G401.6 (cell line): ENCODE measurements around the gene CLEC12A.
"Not testable (repeated sequence)": the region's sequence is repeated elsewhere in the genome, so short reads cannot be mapped to it uniquely, and the experiment has no call there.

Source experiments
- FAIRE-seq: peaks from 2 replicates; lab custom pipeline; 2012; peaks lifted over from hg19 to GRCh38; lab: Jason Lieb, UNC

Gene CLEC12A

GRCh38 chr12:9971181-9971580 is at the start of gene CLEC12A:
CLEC12A (plus strand) TSS chr12:9971409; CDS start chr12:9971597, 188 bp downstream.
- FAIRE-seq = no peak

- no peak for FAIRE-seq
Observed at GRCh38 chr12:9922429-9922828, 48.8 kb upstream of the CLEC12A start.

- FAIRE-seq = no peak
Observed at GRCh38 chr12:9925705-9926393, 45.4 kb upstream of the CLEC12A start.

GRCh38 chr12:9926876-9927275 is 44.3 kb upstream of the CLEC12A start:
- no peak for FAIRE-seq

GRCh38 chr12:9928607-9929006 is 42.6 kb upstream of the CLEC12A start:
- no peak for FAIRE-seq

- FAIRE-seq = no peak
Observed at GRCh38 chr12:9931245-9931644, 40.0 kb upstream of the CLEC12A start.

GRCh38 chr12:9932270-9932669 is 38.9 kb upstream of the CLEC12A start, which contains the start of gene CLEC2A:
CLEC2A (minus strand) TSS chr12:9932370; CDS start chr12:9932329, 41 bp downstream.
- no peak for FAIRE-seq

- FAIRE-seq = no peak
Observed at GRCh38 chr12:9933958-9934357, 37.3 kb upstream of the CLEC12A start.

- no peak for FAIRE-seq
Observed at GRCh38 chr12:9935026-9935425, 36.2 kb upstream of the CLEC12A start.

GRCh38 chr12:9936591-9936990 is 34.6 kb upstream of the CLEC12A start:
- FAIRE-seq = no peak

- peak; percentile 36 for FAIRE-seq
Observed at GRCh38 chr12:9940375-9940774, 30.8 kb upstream of the CLEC12A start.

GRCh38 chr12:9941838-9942237 is 29.4 kb upstream of the CLEC12A start:
- FAIRE-seq = no peak

GRCh38 chr12:9943240-9943639 is 28.0 kb upstream of the CLEC12A start:
- no peak for FAIRE-seq

GRCh38 chr12:9944391-9944790 is 26.8 kb upstream of the CLEC12A start:
- no peak for FAIRE-seq

GRCh38 chr12:9947674-9948073 is 23.5 kb upstream of the CLEC12A start:
- FAIRE-seq = no peak

- no peak for FAIRE-seq
Observed at GRCh38 chr12:9948606-9949296, 22.5 kb upstream of the CLEC12A start.

- no peak for FAIRE-seq
Observed at GRCh38 chr12:9951026-9951675, 20.1 kb upstream of the CLEC12A start.

GRCh38 chr12:9952954-9953729 is 18.1 kb upstream of the CLEC12A start:
- not testable (repeated sequence) for FAIRE-seq

- FAIRE-seq = no peak
Observed at GRCh38 chr12:9957834-9958233, 13.4 kb upstream of the CLEC12A start.

- no peak for FAIRE-seq
Observed at GRCh38 chr12:9960590-9960989, 10.6 kb upstream of the CLEC12A start.

GRCh38 chr12:9961106-9961505 is 10.1 kb upstream of the CLEC12A start:
- no peak for FAIRE-seq

GRCh38 chr12:9961901-9962300 is 9.3 kb upstream of the CLEC12A start:
- no peak for FAIRE-seq

GRCh38 chr12:9969673-9970072 is 1.5 kb upstream of the CLEC12A start:
- no peak for FAIRE-seq
